ENCODE measurements around the gene WNT2.

The WNT2 gene

GRCh38 chr7:117229350-117229749, 93.5 kb downstream of the WNT2 start:
- no peak for TF ChIP-seq POLR2AphosphoS5 (IDR thresholded peaks at IDR 0.05; ENCODE audit: low read depth, low read length)
- TF ChIP-seq FOXP2 (optimal IDR thresholded peaks at IDR 0.05; ENCODE audit: borderline replicate concordance, extremely low read depth, extremely low read length, insufficient read depth), result no peak
- TF ChIP-seq REST (IDR thresholded peaks at IDR 0.05; ENCODE audit: insufficient read depth in 1 of 2, low read depth in 2 of 2, low read length in 2 of 2), result no peak
- TF ChIP-seq TAF1 (IDR thresholded peaks at IDR 0.05; ENCODE audit: borderline replicate concordance, insufficient read depth, low read length), result no peak
- no peak for TF ChIP-seq SIN3A (IDR thresholded peaks at IDR 0.05; ENCODE audit: borderline replicate concordance, insufficient read depth, low read length)

GRCh38 chr7:117227091-117227490, 95.8 kb downstream of the WNT2 start:
- TF ChIP-seq SIN3A (IDR thresholded peaks at IDR 0.05; ENCODE audit: borderline replicate concordance, insufficient read depth, low read length) (no peak), POLR2AphosphoS5 (IDR thresholded peaks at IDR 0.05; ENCODE audit: low read depth, low read length) (no peak), FOXP2 (optimal IDR thresholded peaks at IDR 0.05; ENCODE audit: borderline replicate concordance, extremely low read depth, extremely low read length, insufficient read depth) (no peak), REST (IDR thresholded peaks at IDR 0.05; ENCODE audit: insufficient read depth in 1 of 2, low read depth in 2 of 2, low read length in 2 of 2) (no peak), TAF1 (IDR thresholded peaks at IDR 0.05; ENCODE audit: borderline replicate concordance, insufficient read depth, low read length) (no peak)

GRCh38 chr7:117225536-117225935, 97.3 kb downstream of the WNT2 start:
- TF ChIP-seq TAF1 (IDR thresholded peaks at IDR 0.05; ENCODE audit: borderline replicate concordance, insufficient read depth, low read length) (no peak), REST (IDR thresholded peaks at IDR 0.05; ENCODE audit: insufficient read depth in 1 of 2, low read depth in 2 of 2, low read length in 2 of 2) (no peak), SIN3A (IDR thresholded peaks at IDR 0.05; ENCODE audit: borderline replicate concordance, insufficient read depth, low read length) (no peak), FOXP2 (optimal IDR thresholded peaks at IDR 0.05; ENCODE audit: borderline replicate concordance, extremely low read depth, extremely low read length, insufficient read depth) (no peak), POLR2AphosphoS5 (IDR thresholded peaks at IDR 0.05; ENCODE audit: low read depth, low read length) (no peak)

All from PFSK-1 (cell line).